GM12891 (cell line): ENCODE measurements around the gene COPB1.

Source experiments
- PAX5 ChIP-seq: IDR thresholded peaks from 2 replicates; pipeline ENCODE4 v1.6.1; 2011; ENCODE audit warnings: low read length, moderate library complexity, mild to moderate bottlenecking; ENCODE audit not compliant: insufficient read depth, severe bottlenecking
- POLR2A ChIP-seq: IDR thresholded peaks from 2 replicates; pipeline ENCODE4 v1.6.1; 2011; ENCODE audit warnings: low read depth, low read length, control low read depth
- POLR2AphosphoS5 ChIP-seq: IDR thresholded peaks from 2 replicates; pipeline ENCODE4 v1.6.1; 2011; ENCODE audit warnings: low read depth, low read length, control low read depth
- POU2F2 ChIP-seq: IDR thresholded peaks from 2 replicates; pipeline ENCODE4 v1.6.1; 2011; ENCODE audit warnings: low read depth, mild to moderate bottlenecking, control low read depth, low read length, moderate library complexity
- SPI1 ChIP-seq: IDR thresholded peaks from 2 replicates; pipeline ENCODE4 v1.6.1; 2011; ENCODE audit warnings: low read depth, low read length, control low read depth
- TAF1 ChIP-seq: IDR thresholded peaks from 2 replicates; pipeline ENCODE4 v1.6.1; 2011; ENCODE audit warnings: low read depth, low read length, control low read depth

DNA sequence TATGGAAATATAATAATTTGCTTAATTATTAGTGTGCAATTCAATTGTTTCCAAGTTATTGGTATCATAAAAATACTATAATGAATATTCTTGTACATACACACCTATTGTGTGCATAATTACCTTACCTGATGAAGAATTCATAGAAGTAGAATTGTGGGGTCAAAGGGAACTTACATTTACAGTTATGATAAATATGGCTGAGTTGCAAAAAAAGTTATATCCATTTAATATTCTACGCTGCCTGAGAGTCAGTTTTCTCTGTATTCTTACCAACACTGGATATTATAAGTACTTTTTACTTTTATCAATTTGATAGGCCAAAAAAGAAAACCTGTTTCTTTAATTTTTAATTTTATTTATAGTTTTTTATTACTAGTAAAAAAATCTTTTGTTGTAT, 22.6 kb upstream of the COPB1 start:
- TF ChIP-seq POLR2AphosphoS5 (no peak), POLR2A (no peak), TAF1 (no peak), SPI1 (no peak), POU2F2 (no peak), PAX5 (no peak)
